OCI-LY1 (cell line): ENCODE data around the gene ADAMTS17.

ENCODE experiments used
- H2AFZ ChIP-seq: fragments of 200-600 bp; sonication (generic), shearing (Covaris generic); 2 replicates; pipeline ENCODE4 v1.6.0; 2014; ENCODE audit warnings: antibody characterized with exemption, mild to moderate bottlenecking, low read length
- H3F3A ChIP-seq: fragments of 200-600 bp; sonication (generic), shearing (Covaris generic); 2 replicates; pipeline ENCODE4 v1.6.0; 2014; ENCODE audit warnings: mild to moderate bottlenecking, antibody characterized with exemption, low read length, moderate library complexity; ENCODE audit not compliant: insufficient read depth
- H3K27ac ChIP-seq: fragments of 200-600 bp; sonication (generic); 2 replicates; pipeline ENCODE4 v1.5.1; 2014; ENCODE audit warnings: low read length, mixed run types, mild to moderate bottlenecking, low read depth; ENCODE audit not compliant: poor library complexity, severe bottlenecking
- H3K27me3 ChIP-seq: fragments of 200-600 bp; sonication (generic); 2 replicates; pipeline ENCODE4 v1.6.0; 2014; ENCODE audit warnings: antibody characterized with exemption, mild to moderate bottlenecking, low read length, moderate library complexity; ENCODE audit not compliant: insufficient read depth
- H3K36me3 ChIP-seq: fragments of 200-600 bp; sonication (generic); 2 replicates; pipeline ENCODE4 v1.6.1; 2014; ENCODE audit warnings: mild to moderate bottlenecking, antibody characterized with exemption, low read length, moderate library complexity, mixed read lengths; ENCODE audit not compliant: insufficient read depth
- H3K4me1 ChIP-seq: fragments of 200-600 bp; sonication (generic); 2 replicates; pipeline ENCODE4 v1.5.1; 2014; ENCODE audit warnings: mild to moderate bottlenecking, low read length, moderate library complexity; ENCODE audit not compliant: insufficient read depth, severe bottlenecking
- H3K4me2 ChIP-seq: fragments of 200-600 bp; sonication (generic), shearing (Covaris generic); 2 replicates; pipeline ENCODE4 v1.6.1; 2014; ENCODE audit warnings: low read length
- H3K4me3 ChIP-seq: fragments of 200-600 bp; sonication (generic); 2 replicates; pipeline ENCODE4 v1.5.1; 2014; ENCODE audit warnings: low read length, low read depth, mild to moderate bottlenecking, mixed read lengths; ENCODE audit not compliant: poor library complexity, severe bottlenecking
- H3K79me2 ChIP-seq: fragments of 200-600 bp; shearing (Covaris generic); 2 replicates; pipeline ENCODE4 v1.6.1; 2016; ENCODE audit warnings: mixed run types, low read length, mixed read lengths; ENCODE audit not compliant: insufficient read depth
- H3K9ac ChIP-seq: fragments of 200-600 bp; sonication (generic), shearing (Covaris generic); 2 replicates; pipeline ENCODE4 v1.6.1; 2014; ENCODE audit warnings: mild to moderate bottlenecking, low read length, mixed read lengths
- H3K9me2 ChIP-seq: fragments of 200-600 bp; sonication (generic), shearing (Covaris generic); 2 replicates; pipeline ENCODE4 v1.6.1; 2014; ENCODE audit warnings: low read depth, mild to moderate bottlenecking, low read length, mixed read lengths
- H3K9me3 ChIP-seq: fragments of 200-600 bp; shearing (Covaris generic); 2 replicates; pipeline ENCODE4 v1.6.1; 2014; ENCODE audit warnings: low read length, mixed read lengths
- H4K20me1 ChIP-seq: fragments of 200-600 bp; sonication (generic), shearing (Covaris generic); 2 replicates; pipeline ENCODE4 v1.6.0; 2016; ENCODE audit warnings: mild to moderate bottlenecking, low read length; ENCODE audit not compliant: insufficient read depth
- EZH2 ChIP-seq: fragments of 200-600 bp; sonication (generic), shearing (Covaris generic); IDR thresholded peaks from 2 replicates; pipeline ENCODE4 v1.8.0; 2017; ENCODE audit warnings: borderline replicate concordance, mixed run types, mild to moderate bottlenecking, antibody characterized with exemption, low read length, moderate library complexity, mixed read lengths
- TF ChIP-seq, protein P1 (sequence below): fragments of 200-600 bp; sonication (generic), shearing (Covaris generic); IDR thresholded peaks from 2 replicates; pipeline ENCODE4 v1.5.1; 2017; ENCODE audit warnings: mild to moderate bottlenecking, antibody characterized with exemption, low read length, moderate library complexity, mixed read lengths

The ADAMTS17 gene

DNA sequence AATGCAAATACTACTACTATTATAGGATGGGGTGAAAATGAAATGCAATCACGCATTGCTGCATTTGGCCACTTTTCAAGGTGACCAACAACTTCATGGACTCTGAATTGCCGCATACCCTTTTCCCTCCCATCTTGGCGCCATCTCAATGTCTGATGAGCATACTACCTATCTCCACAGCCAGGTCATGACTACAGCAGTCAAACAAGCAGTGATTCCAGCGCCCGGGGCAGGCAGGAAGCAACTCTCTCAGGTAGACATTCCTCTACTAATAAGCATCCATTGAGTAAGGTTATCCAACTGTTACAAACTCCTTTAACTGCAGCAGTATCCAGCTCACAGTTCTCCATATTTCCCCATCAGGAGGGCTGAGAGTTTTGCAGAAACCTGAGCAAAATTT is 155.4 kb downstream of the ADAMTS17 start:
- TF ChIP-seq EZH2 = no peak
- TF ChIP-seq, protein P1, sequence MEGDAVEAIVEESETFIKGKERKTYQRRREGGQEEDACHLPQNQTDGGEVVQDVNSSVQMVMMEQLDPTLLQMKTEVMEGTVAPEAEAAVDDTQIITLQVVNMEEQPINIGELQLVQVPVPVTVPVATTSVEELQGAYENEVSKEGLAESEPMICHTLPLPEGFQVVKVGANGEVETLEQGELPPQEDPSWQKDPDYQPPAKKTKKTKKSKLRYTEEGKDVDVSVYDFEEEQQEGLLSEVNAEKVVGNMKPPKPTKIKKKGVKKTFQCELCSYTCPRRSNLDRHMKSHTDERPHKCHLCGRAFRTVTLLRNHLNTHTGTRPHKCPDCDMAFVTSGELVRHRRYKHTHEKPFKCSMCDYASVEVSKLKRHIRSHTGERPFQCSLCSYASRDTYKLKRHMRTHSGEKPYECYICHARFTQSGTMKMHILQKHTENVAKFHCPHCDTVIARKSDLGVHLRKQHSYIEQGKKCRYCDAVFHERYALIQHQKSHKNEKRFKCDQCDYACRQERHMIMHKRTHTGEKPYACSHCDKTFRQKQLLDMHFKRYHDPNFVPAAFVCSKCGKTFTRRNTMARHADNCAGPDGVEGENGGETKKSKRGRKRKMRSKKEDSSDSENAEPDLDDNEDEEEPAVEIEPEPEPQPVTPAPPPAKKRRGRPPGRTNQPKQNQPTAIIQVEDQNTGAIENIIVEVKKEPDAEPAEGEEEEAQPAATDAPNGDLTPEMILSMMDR = no peak
- H4K20me1 ChIP-seq = no peaks in the 10 kb centered on the region
- no peak overlapping the region for H3K4me2 ChIP-seq
- H2AFZ ChIP-seq = no peak overlapping the region
- no peaks in the 10 kb centered on the region for H3K9me2 ChIP-seq
- no peak overlapping the region for H3K9ac ChIP-seq
- no peaks in the 10 kb centered on the region for H3F3A ChIP-seq
- no peaks in the 10 kb centered on the region for H3K4me1 ChIP-seq
- H3K27me3 ChIP-seq = 0 out of 2 replicates have a peak, but pooled peaks cover 6% of the 10 kb centered on the region
- H3K27ac ChIP-seq = no peak overlapping the region
- no peaks in the 10 kb centered on the region for H3K79me2 ChIP-seq
- no peak overlapping the region for H3K4me3 ChIP-seq
- no peaks in the 10 kb centered on the region for H3K36me3 ChIP-seq
- H3K9me3 ChIP-seq = no peaks in the 10 kb centered on the region

DNA sequence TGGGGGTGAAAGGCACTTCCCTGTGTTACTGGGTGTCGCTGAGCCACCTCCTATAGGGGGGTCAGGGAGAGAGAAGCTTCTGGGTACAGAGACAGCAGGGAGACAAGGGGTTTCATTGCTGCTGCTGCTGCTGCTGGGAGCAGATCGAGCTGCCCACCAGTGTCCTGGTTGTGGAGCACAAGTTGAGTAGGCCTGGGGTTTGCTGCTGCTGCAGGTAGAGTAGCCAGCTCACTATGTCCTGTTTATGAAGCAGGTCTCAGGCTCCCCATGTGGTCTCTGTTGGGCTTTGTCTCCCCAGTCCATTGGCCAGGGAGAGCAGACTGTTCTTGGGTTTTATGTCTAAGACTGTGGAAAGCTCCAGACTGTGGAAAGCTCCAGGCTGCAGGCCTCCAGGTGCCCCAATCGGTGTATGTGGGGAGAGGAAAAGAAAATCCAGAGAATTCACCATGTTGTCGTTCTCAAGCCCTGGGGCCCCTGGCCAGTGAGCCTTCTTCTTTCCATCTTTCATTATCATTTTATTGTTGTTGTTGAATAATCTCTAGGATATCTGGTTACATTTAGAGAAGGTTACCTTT is 157.8 kb downstream of the ADAMTS17 start:
- no peak overlapping the region for H3K9ac ChIP-seq
- H3K79me2 ChIP-seq = no peaks in the 10 kb centered on the region
- 0 out of 2 replicates have a peak, but pooled peaks cover 6% of the 10 kb centered on the region for H3K27me3 ChIP-seq
- no peaks in the 10 kb centered on the region for H3K36me3 ChIP-seq
- H4K20me1 ChIP-seq = no peaks in the 10 kb centered on the region
- H3K9me3 ChIP-seq = no peaks in the 10 kb centered on the region
- no peak overlapping the region for H3K27ac ChIP-seq
- no peak overlapping the region for H3K4me2 ChIP-seq
- H3K9me2 ChIP-seq = no peaks in the 10 kb centered on the region
- TF ChIP-seq, protein P1 = no peak
- no peak for TF ChIP-seq EZH2
- no peaks in the 10 kb centered on the region for H3F3A ChIP-seq
- no peaks in the 10 kb centered on the region for H3K4me1 ChIP-seq
- H2AFZ ChIP-seq = no peak overlapping the region
- H3K4me3 ChIP-seq = no peak overlapping the region

DNA sequence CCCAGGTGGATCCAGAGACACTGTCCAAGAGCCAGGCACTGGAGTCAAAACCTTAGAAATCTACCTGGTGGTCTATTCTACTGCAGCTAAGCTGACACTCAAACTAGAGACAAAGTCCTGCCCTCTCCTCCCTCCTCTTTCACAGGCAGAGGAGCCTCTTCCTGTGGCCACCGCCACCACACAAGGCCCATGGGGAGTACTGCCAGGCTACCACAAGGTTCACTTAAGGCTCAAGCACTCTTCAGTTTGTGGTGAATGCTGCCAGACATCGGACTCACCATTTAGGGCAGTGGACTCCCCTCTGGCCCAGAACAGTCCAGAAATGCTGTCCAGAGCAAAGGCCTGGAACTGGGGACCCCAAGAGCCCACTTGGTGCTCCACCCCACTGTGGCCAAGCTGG is 160.9 kb downstream of the ADAMTS17 start:
- no peak overlapping the region for H2AFZ ChIP-seq
- H4K20me1 ChIP-seq = no peaks in the 10 kb centered on the region
- no peak overlapping the region for H3K4me3 ChIP-seq
- no peak overlapping the region for H3K27ac ChIP-seq
- H3K36me3 ChIP-seq = no peaks in the 10 kb centered on the region
- H3K9me2 ChIP-seq = no peaks in the 10 kb centered on the region
- H3K79me2 ChIP-seq = no peaks in the 10 kb centered on the region
- H3K4me2 ChIP-seq = no peak overlapping the region
- H3K27me3 ChIP-seq = 0 out of 2 replicates have a peak, but pooled peaks cover 6% of the 10 kb centered on the region
- no peak overlapping the region for H3K9ac ChIP-seq
- H3K4me1 ChIP-seq = no peaks in the 10 kb centered on the region
- no peaks in the 10 kb centered on the region for H3F3A ChIP-seq
- no peak for TF ChIP-seq EZH2
- TF ChIP-seq, protein P1 = no peak
- no peaks in the 10 kb centered on the region for H3K9me3 ChIP-seq
